GM21576 (cell line): ENCODE data around the gene GSX2.

Experiments
- ATAC-seq: cut with Tn5 transposase; IDR thresholded peaks from one replicate; pipeline ENCODE4 v1.9.1; 2021; ENCODE audit warnings: mild to moderate bottlenecking, moderate library complexity; ENCODE audit not compliant: unreplicated experiment

GSX2 gene

GRCh38 chr4:54076673-54077072 is 23.3 kb upstream of the GSX2 start:
- ATAC-seq = no peak

GRCh38 chr4:54077812-54078211 is 22.2 kb upstream of the GSX2 start:
- ATAC-seq = no peak

- no peak for ATAC-seq
These were observed 17.8 kb upstream of the GSX2 start for GRCh38 chr4:54082168-54082567.

- ATAC-seq = no peak
These were observed 14.7 kb upstream of the GSX2 start for GRCh38 chr4:54085284-54085683.

- ATAC-seq = no peak
These were observed 10.1 kb upstream of the GSX2 start for GRCh38 chr4:54089875-54090274.

GRCh38 chr4:54090404-54090803 is 9.6 kb upstream of the GSX2 start:
- ATAC-seq = no peak

GRCh38 chr4:54090804-54091623 is 8.9 kb upstream of the GSX2 start:
- no peak for ATAC-seq

- ATAC-seq = peak; percentile 64
These were observed 8.1 kb upstream of the GSX2 start for GRCh38 chr4:54091637-54092404.

GRCh38 chr4:54092405-54093323 is 7.3 kb upstream of the GSX2 start:
- ATAC-seq = no peak

- no peak for ATAC-seq
These were observed 6.4 kb upstream of the GSX2 start for GRCh38 chr4:54093324-54094240.

GRCh38 chr4:54094451-54094850 is 5.5 kb upstream of the GSX2 start:
- ATAC-seq = no peak

- ATAC-seq = no peak
These were observed 4.7 kb upstream of the GSX2 start for GRCh38 chr4:54095110-54095825.

- ATAC-seq = no peak
These were observed 3.5 kb upstream of the GSX2 start for GRCh38 chr4:54096295-54096962.

GRCh38 chr4:54097152-54097551 is 2.8 kb upstream of the GSX2 start:
- ATAC-seq = no peak

- no peak for ATAC-seq
These were observed 1.6 kb upstream of the GSX2 start for GRCh38 chr4:54098375-54098774.

GRCh38 chr4:54099287-54099747 is 646 bp upstream of the GSX2 start:
- no peak for ATAC-seq

- ATAC-seq = no peak
These were observed 729 bp downstream of the GSX2 start for GRCh38 chr4:54100595-54101189.
